HG03095 (cell line): ENCODE results near the gene ALOXE3.

Source experiments
- ATAC-seq: cut with Tn5 transposase; IDR thresholded peaks from one replicate; pipeline ENCODE4 v1.9.1; 2021; ENCODE audit warnings: moderate library complexity; ENCODE audit not compliant: unreplicated experiment

The ALOXE3 gene

GRCh38 chr17:8142887-8143580 lies 24.7 kb upstream of the ALOXE3 start:
- no peak for ATAC-seq

- ATAC-seq = no peak
Observed at GRCh38 chr17:8142158-8142886, 24.0 kb upstream of the ALOXE3 start.

GRCh38 chr17:8141741-8142140 lies 23.4 kb upstream of the ALOXE3 start:
- no peak for ATAC-seq

- ATAC-seq = no peak
Observed at GRCh38 chr17:8141045-8141444, 22.7 kb upstream of the ALOXE3 start.

- ATAC-seq = no peak
Observed at GRCh38 chr17:8140065-8141029, 22.0 kb upstream of the ALOXE3 start.

- ATAC-seq = peak; percentile 66
Observed at GRCh38 chr17:8138672-8139371, 20.5 kb upstream of the ALOXE3 start.

- ATAC-seq = peak; percentile 3
Observed at GRCh38 chr17:8138374-8138671, 20.0 kb upstream of the ALOXE3 start.

- ATAC-seq = no peak
Observed at GRCh38 chr17:8137645-8138373, 19.5 kb upstream of the ALOXE3 start.

GRCh38 chr17:8133941-8134340 lies 15.6 kb upstream of the ALOXE3 start:
- ATAC-seq = no peak

- ATAC-seq = no peak
Observed at GRCh38 chr17:8133399-8133798, 15.1 kb upstream of the ALOXE3 start.

GRCh38 chr17:8131844-8132441 lies 13.6 kb upstream of the ALOXE3 start:
- ATAC-seq = no peak

GRCh38 chr17:8128125-8128784 lies 9.9 kb upstream of the ALOXE3 start:
- no peak for ATAC-seq

GRCh38 chr17:8126491-8127066 lies 8.3 kb upstream of the ALOXE3 start:
- ATAC-seq = no peak

GRCh38 chr17:8125947-8126490 lies 7.7 kb upstream of the ALOXE3 start:
- ATAC-seq = no peak

GRCh38 chr17:8125154-8125946 lies 7.0 kb upstream of the ALOXE3 start:
- no peak for ATAC-seq

- ATAC-seq = no peak
Observed at GRCh38 chr17:8124350-8125153, 6.2 kb upstream of the ALOXE3 start.

GRCh38 chr17:8123695-8124349 lies 5.5 kb upstream of the ALOXE3 start, which contains the start of gene HES7:
HES7 (minus strand) TSS chr17:8124106; CDS start chr17:8124084, 22 bp downstream.
- no peak for ATAC-seq
